ENCODE results near the gene NCKAP5.

The NCKAP5 gene

GRCh38 chr2:133417415-133417814, 150.8 kb downstream of the NCKAP5 start:
- DNase-seq, result no peak

GRCh38 chr2:133416736-133417135, 151.5 kb downstream of the NCKAP5 start:
- no peak for DNase-seq

GRCh38 chr2:133416146-133416545, 152.1 kb downstream of the NCKAP5 start:
- no peak for DNase-seq

- DNase-seq, result no peak
Measured at GRCh38 chr2:133415210-133415876, 152.9 kb downstream of the NCKAP5 start.

GRCh38 chr2:133414486-133415209, 153.6 kb downstream of the NCKAP5 start:
- DNase-seq, result no peak

- DNase-seq, result no peak
Measured at GRCh38 chr2:133413863-133414262, 154.4 kb downstream of the NCKAP5 start.

- DNase-seq, result no peak
Measured at GRCh38 chr2:133412694-133413093, 155.6 kb downstream of the NCKAP5 start.

- no peak for DNase-seq
Measured at GRCh38 chr2:133411857-133412256, 156.4 kb downstream of the NCKAP5 start.

- no peak for DNase-seq
Measured at GRCh38 chr2:133411101-133411500, 157.2 kb downstream of the NCKAP5 start.

GRCh38 chr2:133409581-133410285, 158.5 kb downstream of the NCKAP5 start:
- DNase-seq, result no peak

- no peak for DNase-seq
Measured at GRCh38 chr2:133408671-133409070, 159.6 kb downstream of the NCKAP5 start.

GRCh38 chr2:133407341-133407740, 160.9 kb downstream of the NCKAP5 start:
- no peak for DNase-seq

GRCh38 chr2:133405252-133405651, 163.0 kb downstream of the NCKAP5 start:
- no peak for DNase-seq

GRCh38 chr2:133400411-133400810, 167.9 kb downstream of the NCKAP5 start:
- no peak for DNase-seq

GRCh38 chr2:133393895-133394294, 174.4 kb downstream of the NCKAP5 start:
- no peak for DNase-seq

GRCh38 chr2:133390156-133390555, 178.1 kb downstream of the NCKAP5 start:
- DNase-seq, result no peak

- no peak for DNase-seq
Measured at GRCh38 chr2:133389569-133389968, 178.7 kb downstream of the NCKAP5 start.

GRCh38 chr2:133382566-133382965, 185.7 kb downstream of the NCKAP5 start:
- no peak for DNase-seq

- no peak for DNase-seq
Measured at GRCh38 chr2:133380991-133381390, 187.3 kb downstream of the NCKAP5 start.

GRCh38 chr2:133378928-133379549, 189.2 kb downstream of the NCKAP5 start:
- no peak for DNase-seq

- DNase-seq, result no peak
Measured at GRCh38 chr2:133378386-133378785, 189.9 kb downstream of the NCKAP5 start.

GRCh38 chr2:133377599-133377998, 190.7 kb downstream of the NCKAP5 start:
- no peak for DNase-seq

GRCh38 chr2:133377021-133377481, 191.2 kb downstream of the NCKAP5 start:
- DNase-seq, result no peak
